GM23248 (cell line): ENCODE results near the gene TTC23L.

ENCODE experiments used
- EZH2 ChIP-seq: fragments of 200-600 bp; sonication (generic); IDR thresholded peaks from 2 replicates; pipeline ENCODE4 v1.6.1; 2018; ENCODE audit warnings: antibody characterized with exemption, mild to moderate bottlenecking; ENCODE audit not compliant: insufficient read depth, poor library complexity, severe bottlenecking
- EZH2phosphoT487 ChIP-seq: fragments of 200-600 bp; sonication (generic); IDR thresholded peaks from 2 replicates; pipeline ENCODE4 v1.6.1; 2018; ENCODE audit warnings: antibody characterized with exemption, moderate library complexity, mild to moderate bottlenecking, low read depth; ENCODE audit not compliant: insufficient read depth

DNA sequence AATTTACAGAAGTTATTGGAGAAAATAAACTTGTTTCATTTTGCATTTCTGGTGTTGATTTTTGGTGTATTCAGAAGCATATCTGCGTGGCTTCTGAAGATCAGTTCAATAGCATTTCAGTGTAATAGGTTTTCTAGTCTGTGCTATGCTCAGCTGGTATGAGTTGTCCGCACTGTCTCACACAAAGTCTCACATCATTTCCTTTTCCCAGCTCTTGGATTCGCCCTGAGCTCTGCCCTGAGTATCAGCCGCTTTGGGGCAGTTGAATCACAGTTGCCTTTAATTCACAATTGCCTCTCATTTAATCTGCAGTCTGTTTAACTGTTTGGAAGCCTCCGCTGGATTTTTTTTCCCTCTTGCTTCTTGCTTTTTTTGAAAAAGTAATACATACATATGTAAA, 6.4 kb upstream of the TTC23L start:
- TF ChIP-seq EZH2 (no peak), EZH2phosphoT487 (no peak)
